Measurements from ENCODE around the gene TSPAN18. TPM values are rescaled to one million over a fixed set of nuclear protein-coding genes. Genes with fewer than 3 reads are reported as not detected.

Gene TSPAN18
- total and polyA plus RNA-seq, 2 donors: 32.2 to 36.9 TPM

GRCh38 chr11:44699497-44700408 lies 27.0 kb upstream of the TSPAN18 start:
- Histone ChIP-seq H3K27ac (ENCODE audit: low read depth) (no peak overlapping the region), H3K4me1 (ENCODE audit: insufficient read depth) (no peaks in the 10 kb centered on the region), H3K36me3 (ENCODE audit: insufficient read depth) (no peaks in the 10 kb centered on the region), H3K4me3 (ENCODE audit: low read depth, low read length) (no peak overlapping the region)
- DNase-seq (ENCODE audit: extremely low spot score): no peak
- 78% methylated on average over 12 of the region's 12 CpGs for WGBS

GRCh38 chr11:44701276-44701675 lies 25.5 kb upstream of the TSPAN18 start:
- no peak for DNase-seq (ENCODE audit: extremely low spot score)
- Histone ChIP-seq H3K27ac (ENCODE audit: low read depth) (no peak overlapping the region), H3K4me3 (ENCODE audit: low read depth, low read length) (no peak overlapping the region), H3K36me3 (ENCODE audit: insufficient read depth) (no peaks in the 10 kb centered on the region), H3K4me1 (ENCODE audit: insufficient read depth) (no peaks in the 10 kb centered on the region)
- WGBS: 26% methylated on average over 2 of the region's 2 CpGs

GRCh38 chr11:44702889-44703288 lies 23.9 kb upstream of the TSPAN18 start:
- Histone ChIP-seq H3K4me3 (ENCODE audit: low read depth, low read length) (no peak overlapping the region), H3K4me1 (ENCODE audit: insufficient read depth) (no peaks in the 10 kb centered on the region), H3K27ac (ENCODE audit: low read depth) (no peak overlapping the region), H3K36me3 (ENCODE audit: insufficient read depth) (no peaks in the 10 kb centered on the region)
- DNase-seq (ENCODE audit: extremely low spot score): no peak
- 44% methylated on average over 4 of the region's 4 CpGs for WGBS

- no peaks in the 10 kb centered on the region for H3K36me3 ChIP-seq (ENCODE audit: insufficient read depth)
- H3K27ac ChIP-seq (ENCODE audit: low read depth): no peak overlapping the region
- H3K4me1 ChIP-seq (ENCODE audit: insufficient read depth): no peaks in the 10 kb centered on the region
- 95% methylated on average over 2 of the region's 2 CpGs for WGBS
- no peak for DNase-seq (ENCODE audit: extremely low spot score)
- no peak overlapping the region for H3K4me3 ChIP-seq (ENCODE audit: low read depth, low read length)
Observed at GRCh38 chr11:44707094-44707493, 19.7 kb upstream of the TSPAN18 start.

- H3K4me3 ChIP-seq (ENCODE audit: low read depth, low read length): no peak overlapping the region
- H3K4me1 ChIP-seq (ENCODE audit: insufficient read depth): no peaks in the 10 kb centered on the region
- 54% methylated on average over 10 of the region's 10 CpGs for WGBS
- no peak overlapping the region for H3K27ac ChIP-seq (ENCODE audit: low read depth)
- DNase-seq (ENCODE audit: extremely low spot score): no peak
- H3K36me3 ChIP-seq (ENCODE audit: insufficient read depth): no peaks in the 10 kb centered on the region
Observed at GRCh38 chr11:44708009-44708408, 18.8 kb upstream of the TSPAN18 start.

- WGBS: 79% methylated on average over 6 of the region's 6 CpGs
- Histone ChIP-seq H3K36me3 (ENCODE audit: insufficient read depth) (no peaks in the 10 kb centered on the region), H3K27ac (ENCODE audit: low read depth) (no peak overlapping the region), H3K4me3 (ENCODE audit: low read depth, low read length) (no peak overlapping the region), H3K4me1 (ENCODE audit: insufficient read depth) (no peaks in the 10 kb centered on the region)
- no peak for DNase-seq (ENCODE audit: extremely low spot score)
Observed at GRCh38 chr11:44708523-44709280, 18.1 kb upstream of the TSPAN18 start.

- Histone ChIP-seq H3K4me3 (ENCODE audit: low read depth, low read length) (no peak overlapping the region), H3K36me3 (ENCODE audit: insufficient read depth) (no peaks in the 10 kb centered on the region), H3K27ac (ENCODE audit: low read depth) (no peak overlapping the region), H3K4me1 (ENCODE audit: insufficient read depth) (no peaks in the 10 kb centered on the region)
- no peak for DNase-seq (ENCODE audit: extremely low spot score)
- WGBS: 85% methylated on average over 3 of the region's 3 CpGs
Observed at GRCh38 chr11:44709281-44709562, 17.5 kb upstream of the TSPAN18 start.

- Histone ChIP-seq H3K27ac (ENCODE audit: low read depth) (no peak overlapping the region), H3K36me3 (ENCODE audit: insufficient read depth) (no peaks in the 10 kb centered on the region), H3K4me1 (ENCODE audit: insufficient read depth) (no peaks in the 10 kb centered on the region), H3K4me3 (ENCODE audit: low read depth, low read length) (no peak overlapping the region)
- WGBS: 80% methylated on average over 3 of the region's 3 CpGs
- DNase-seq (ENCODE audit: extremely low spot score): no peak
Observed at GRCh38 chr11:44709966-44710365, 16.8 kb upstream of the TSPAN18 start.

- Histone ChIP-seq H3K27ac (ENCODE audit: low read depth) (no peak overlapping the region), H3K4me1 (ENCODE audit: insufficient read depth) (no peaks in the 10 kb centered on the region), H3K4me3 (ENCODE audit: low read depth, low read length) (no peak overlapping the region), H3K36me3 (ENCODE audit: insufficient read depth) (no peaks in the 10 kb centered on the region)
- 60% methylated on average over 6 of the region's 6 CpGs for WGBS
- DNase-seq (ENCODE audit: extremely low spot score): no peak
Observed at GRCh38 chr11:44711113-44711786, 15.5 kb upstream of the TSPAN18 start.

GRCh38 chr11:44711787-44712608 lies 14.8 kb upstream of the TSPAN18 start:
- 79% methylated on average over 16 of the region's 16 CpGs for WGBS
- no peaks in the 10 kb centered on the region for H3K4me1 ChIP-seq (ENCODE audit: insufficient read depth)
- DNase-seq (ENCODE audit: extremely low spot score): no peak
- no peak overlapping the region for H3K27ac ChIP-seq (ENCODE audit: low read depth)
- no peaks in the 10 kb centered on the region for H3K36me3 ChIP-seq (ENCODE audit: insufficient read depth)
- H3K4me3 ChIP-seq (ENCODE audit: low read depth, low read length): no peak overlapping the region

- DNase-seq (ENCODE audit: extremely low spot score): no peak
- WGBS: 91% methylated on average over 1 of the region's 1 CpG
- no peak overlapping the region for H3K4me3 ChIP-seq (ENCODE audit: low read depth, low read length)
- H3K36me3 ChIP-seq (ENCODE audit: insufficient read depth): no peaks in the 10 kb centered on the region
- no peak overlapping the region for H3K27ac ChIP-seq (ENCODE audit: low read depth)
- H3K4me1 ChIP-seq (ENCODE audit: insufficient read depth): no peaks in the 10 kb centered on the region
Observed at GRCh38 chr11:44713022-44713421, 13.7 kb upstream of the TSPAN18 start.

- Histone ChIP-seq H3K36me3 (ENCODE audit: insufficient read depth) (no peaks in the 10 kb centered on the region), H3K4me3 (ENCODE audit: low read depth, low read length) (no peak overlapping the region), H3K4me1 (ENCODE audit: insufficient read depth) (no peaks in the 10 kb centered on the region), H3K27ac (ENCODE audit: low read depth) (no peak overlapping the region)
- 79% methylated on average over 6 of the region's 6 CpGs for WGBS
- no peak for DNase-seq (ENCODE audit: extremely low spot score)
Observed at GRCh38 chr11:44716256-44716655, 10.5 kb upstream of the TSPAN18 start.

GRCh38 chr11:44718057-44718456 lies 8.7 kb upstream of the TSPAN18 start:
- no peak for DNase-seq (ENCODE audit: extremely low spot score)
- H3K36me3 ChIP-seq (ENCODE audit: insufficient read depth): no peaks in the 10 kb centered on the region
- H3K4me3 ChIP-seq (ENCODE audit: low read depth, low read length): no peak overlapping the region
- H3K4me1 ChIP-seq (ENCODE audit: insufficient read depth): no peaks in the 10 kb centered on the region
- WGBS: 85% methylated on average over 5 of the region's 5 CpGs
- no peak overlapping the region for H3K27ac ChIP-seq (ENCODE audit: low read depth)
